Panc1 (cell line): ENCODE data around the gene PIP4P1.

Source experiments
- SIN3A ChIP-seq: IDR thresholded peaks from 2 replicates; pipeline ENCODE4 v1.6.1; 2012; ENCODE audit warnings: low read depth, mild to moderate bottlenecking, low read length, moderate library complexity, borderline replicate concordance; ENCODE audit not compliant: insufficient read depth
- TF ChIP-seq, protein P1 (sequence below): fragments of 450-650 bp; IDR thresholded peaks from 2 replicates; pipeline ENCODE4 v1.5.1; 2017; ENCODE audit warnings: mild to moderate bottlenecking

DNA sequence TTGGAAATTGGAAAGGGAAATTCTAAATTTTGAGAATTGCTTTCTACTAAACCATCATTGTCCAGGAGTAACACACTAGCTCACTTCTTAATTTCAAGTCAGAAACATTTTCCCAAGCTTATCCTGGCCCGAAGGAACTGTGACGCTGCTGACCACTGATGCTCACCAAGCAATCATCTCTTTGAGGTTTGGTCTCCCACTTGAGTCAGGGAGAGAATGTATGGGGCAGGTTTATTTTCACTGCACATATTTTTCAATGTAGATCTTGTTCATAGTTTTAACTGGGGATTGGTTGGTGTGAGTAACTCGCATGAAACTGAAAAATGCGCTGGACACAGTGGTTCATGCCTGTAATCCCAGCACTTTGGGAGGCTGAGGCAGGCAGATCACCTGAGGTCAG lies 31.3 kb upstream of the PIP4P1 start:
- TF ChIP-seq, protein P1, sequence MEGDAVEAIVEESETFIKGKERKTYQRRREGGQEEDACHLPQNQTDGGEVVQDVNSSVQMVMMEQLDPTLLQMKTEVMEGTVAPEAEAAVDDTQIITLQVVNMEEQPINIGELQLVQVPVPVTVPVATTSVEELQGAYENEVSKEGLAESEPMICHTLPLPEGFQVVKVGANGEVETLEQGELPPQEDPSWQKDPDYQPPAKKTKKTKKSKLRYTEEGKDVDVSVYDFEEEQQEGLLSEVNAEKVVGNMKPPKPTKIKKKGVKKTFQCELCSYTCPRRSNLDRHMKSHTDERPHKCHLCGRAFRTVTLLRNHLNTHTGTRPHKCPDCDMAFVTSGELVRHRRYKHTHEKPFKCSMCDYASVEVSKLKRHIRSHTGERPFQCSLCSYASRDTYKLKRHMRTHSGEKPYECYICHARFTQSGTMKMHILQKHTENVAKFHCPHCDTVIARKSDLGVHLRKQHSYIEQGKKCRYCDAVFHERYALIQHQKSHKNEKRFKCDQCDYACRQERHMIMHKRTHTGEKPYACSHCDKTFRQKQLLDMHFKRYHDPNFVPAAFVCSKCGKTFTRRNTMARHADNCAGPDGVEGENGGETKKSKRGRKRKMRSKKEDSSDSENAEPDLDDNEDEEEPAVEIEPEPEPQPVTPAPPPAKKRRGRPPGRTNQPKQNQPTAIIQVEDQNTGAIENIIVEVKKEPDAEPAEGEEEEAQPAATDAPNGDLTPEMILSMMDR: no peak
- TF ChIP-seq SIN3A: no peak
